Measurements from ENCODE around the gene RHOG. TPM values are rescaled to one million over a fixed set of nuclear protein-coding genes. Genes with fewer than 3 reads are reported as not detected.

Gene RHOG
- total and polyA plus RNA-seq, 9 of the 15 experiments (the other 6 are each of a cell fraction or from before 2014, with no cell fraction given): 22.6 to 162 (median 80.3) TPM

DNA sequence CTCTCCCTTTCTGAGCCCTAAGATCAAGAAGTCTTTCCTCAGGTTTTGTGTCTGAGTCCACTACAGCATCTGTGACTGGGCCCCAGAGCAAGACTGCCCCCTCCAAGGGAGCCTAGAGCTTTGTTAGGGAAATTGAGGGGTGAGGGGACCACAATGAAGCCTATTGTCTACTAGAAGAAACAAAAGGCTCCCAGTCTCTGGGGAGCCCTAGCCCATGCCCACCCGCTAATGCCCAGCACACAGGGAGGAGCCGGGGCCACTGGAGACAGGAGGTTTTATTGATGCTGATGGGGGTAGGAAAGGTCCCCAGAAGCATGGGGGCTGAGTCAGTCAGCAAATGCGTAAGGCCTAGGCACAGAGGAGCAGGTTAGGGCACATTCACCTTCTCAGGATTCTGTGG lies 14.0 kb downstream of the RHOG start:
- 96% methylated on average over 3 of the region's 3 CpGs for WGBS (ENCODE audit: insufficient coverage, low coverage, missing lambda C conversion rate)

DNA sequence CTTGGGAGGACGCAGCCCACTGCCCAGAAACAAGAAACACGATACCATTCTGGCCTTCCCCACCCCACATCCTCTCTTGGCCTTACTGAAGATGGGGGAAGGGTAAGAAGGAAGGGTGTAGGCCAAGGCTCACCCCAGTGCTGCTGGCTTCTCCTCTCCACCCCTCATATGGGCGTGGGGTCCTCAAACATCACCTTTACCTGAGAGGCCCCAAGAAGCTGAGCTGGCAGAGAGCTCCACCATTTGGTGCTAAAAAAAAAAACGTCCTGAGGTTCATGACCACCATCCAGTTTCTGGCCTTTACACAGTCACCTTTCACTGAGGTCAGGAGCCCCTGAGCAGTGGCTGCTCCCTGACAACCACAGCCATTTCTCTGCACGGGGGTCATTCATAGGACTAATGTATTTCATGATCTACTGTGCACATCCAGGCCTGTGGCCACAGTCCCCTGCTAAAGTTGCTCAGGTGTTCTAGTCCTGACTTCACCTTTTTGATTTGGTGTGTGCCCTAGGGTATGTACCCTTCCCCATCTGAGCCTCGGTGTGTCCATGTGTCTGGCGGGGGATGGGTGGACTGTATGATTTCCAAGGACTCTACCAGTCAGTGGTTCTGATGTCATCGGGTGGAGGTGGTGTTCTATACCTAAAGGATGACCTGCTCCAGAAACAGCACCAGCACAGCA lies 15.1 kb downstream of the RHOG start:
- peak; percentile 51 for ATAC-seq
- POLR2A ChIA-PET: interaction anchor here (0.5 to 2.8 kb wide), 12 partner anchors 8 to 248 kb away, joined by 3 to 18 read pairs (median 4); partner anchors contain the start of genes PGAP2, RHOG and STIM1
- no peaks in the 10 kb centered on the region for H4K20me1 ChIP-seq (replicated peaks; ENCODE audit: control insufficient read depth, insufficient read depth, low read length)
- peak; percentile 71 for FAIRE-seq
- peaks cover 5% of the 10 kb centered on the region for H3K9me1 ChIP-seq (ENCODE audit: control insufficient read depth, insufficient read depth, low read length)
- H3K27ac ChIP-seq (ENCODE audit: extremely low read depth, low read depth, low read length): peak overlapping the region; percentile 60
- 0 out of 2 replicates have a peak overlapping the region, but pooled peaks have one; percentile 78 for H2AFZ ChIP-seq (ENCODE audit: low read depth, low read length)
- no peaks in the 10 kb centered on the region for H3K9me3 ChIP-seq (replicated peaks; ENCODE audit: control insufficient read depth, insufficient read depth, low read depth, low read length)
- TSS peak; percentile 49 for BruUV-seq (replicated peaks)
- H3K4me2 ChIP-seq (ENCODE audit: insufficient read depth, low read length): peak overlapping the region; percentile 52
- in situ Hi-C loops (cut with MboI): no loop called here
- intact Hi-C loops (cut with micrococcal nuclease): no loop called here
- no peaks in the 10 kb centered on the region for H3K27me3 ChIP-seq (ENCODE audit: control insufficient read depth in 2 of 2, insufficient read depth in 2 of 2, low read length in 2 of 2)
- peak in 2 of 4 experiments; percentile 22 to 60 for DNase-seq (ENCODE audit: extremely low read depth in 1 of 4, low spot score in 3 of 4)
- H3K4me1 ChIP-seq (replicated peaks in 1 of 2; ENCODE audit: control insufficient read depth in 2 of 2, insufficient read depth in 2 of 2, low read length in 2 of 2): peaks cover 25 to 30% of the 10 kb centered on the region in 2 experiments
- H3K36me3 ChIP-seq (ENCODE audit: control insufficient read depth, insufficient read depth, low read length): peaks cover 75% of the 10 kb centered on the region
- no peak overlapping the region for H3K4me3 ChIP-seq
- 27% methylated on average over 8 of the region's 8 CpGs for WGBS (ENCODE audit: insufficient coverage, low coverage, missing lambda C conversion rate)
- peak overlapping the region in 1 of 2 experiments; percentile 21; a peak in 2 of 4 replicates for H3K9ac ChIP-seq (ENCODE audit: insufficient read depth in 1 of 2, low read depth in 2 of 2, low read length in 2 of 2)
- H3K79me2 ChIP-seq (ENCODE audit: control insufficient read depth, insufficient read depth, low read length): peaks cover 50% of the 10 kb centered on the region
- CTCF ChIA-PET (ENCODE audit: low intra/inter-chr PET ratio): interaction anchor here (0.6 to 1.8 kb wide), 3 partner anchors 15 to 247 kb away, joined by 3 to 11 read pairs (median 5); partner anchors contain the start of gene RHOG
- TF ChIP-seq GABPB2 (CRISPR knock-in tag; conservative IDR thresholded peaks at IDR 0.05): no peak
- TF ChIP-seq TEAD4 (IDR thresholded peaks at IDR 0.05; ENCODE audit: low read length): peak; percentile 39; the same call in 1 of the 2 replicates
- TF ChIP-seq TEAD4 (CRISPR knock-in tag; IDR thresholded peaks at IDR 0.05; ENCODE audit: borderline replicate concordance): no peak
- TF ChIP-seq OTX1 (CRISPR knock-in tag; IDR thresholded peaks at IDR 0.05): 0 out of 2 replicates have a peak, but pooled peaks have one; percentile 22
- TF ChIP-seq, protein P1, sequence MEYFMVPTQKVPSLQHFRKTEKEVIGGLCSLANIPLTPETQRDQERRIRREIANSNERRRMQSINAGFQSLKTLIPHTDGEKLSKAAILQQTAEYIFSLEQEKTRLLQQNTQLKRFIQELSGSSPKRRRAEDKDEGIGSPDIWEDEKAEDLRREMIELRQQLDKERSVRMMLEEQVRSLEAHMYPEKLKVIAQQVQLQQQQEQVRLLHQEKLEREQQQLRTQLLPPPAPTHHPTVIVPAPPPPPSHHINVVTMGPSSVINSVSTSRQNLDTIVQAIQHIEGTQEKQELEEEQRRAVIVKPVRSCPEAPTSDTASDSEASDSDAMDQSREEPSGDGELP (CRISPR knock-in tag; IDR thresholded peaks at IDR 0.05; ENCODE audit: borderline replicate concordance): no peak
- TF ChIP-seq CC2D1A (IDR thresholded peaks at IDR 0.05): no peak
- TF ChIP-seq NR2C2 (CRISPR knock-in tag; IDR thresholded peaks at IDR 0.05): 0 out of 2 replicates have a peak, but pooled peaks have one; percentile 31
- TF ChIP-seq NR2C2 (tag; IDR thresholded peaks at IDR 0.05): peak; percentile 23; the same call in 1 of the 2 replicates
- TF ChIP-seq, protein P2, sequence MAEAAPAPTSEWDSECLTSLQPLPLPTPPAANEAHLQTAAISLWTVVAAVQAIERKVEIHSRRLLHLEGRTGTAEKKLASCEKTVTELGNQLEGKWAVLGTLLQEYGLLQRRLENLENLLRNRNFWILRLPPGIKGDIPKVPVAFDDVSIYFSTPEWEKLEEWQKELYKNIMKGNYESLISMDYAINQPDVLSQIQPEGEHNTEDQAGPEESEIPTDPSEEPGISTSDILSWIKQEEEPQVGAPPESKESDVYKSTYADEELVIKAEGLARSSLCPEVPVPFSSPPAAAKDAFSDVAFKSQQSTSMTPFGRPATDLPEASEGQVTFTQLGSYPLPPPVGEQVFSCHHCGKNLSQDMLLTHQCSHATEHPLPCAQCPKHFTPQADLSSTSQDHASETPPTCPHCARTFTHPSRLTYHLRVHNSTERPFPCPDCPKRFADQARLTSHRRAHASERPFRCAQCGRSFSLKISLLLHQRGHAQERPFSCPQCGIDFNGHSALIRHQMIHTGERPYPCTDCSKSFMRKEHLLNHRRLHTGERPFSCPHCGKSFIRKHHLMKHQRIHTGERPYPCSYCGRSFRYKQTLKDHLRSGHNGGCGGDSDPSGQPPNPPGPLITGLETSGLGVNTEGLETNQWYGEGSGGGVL (CRISPR knock-in tag; IDR thresholded peaks at IDR 0.05): no peak
- no peak for TF ChIP-seq CREBBP (IDR thresholded peaks at IDR 0.05; ENCODE audit: low read depth, low read length)

More for the DNA sequence above, 14.0 kb downstream of the RHOG start:
- Histone ChIP-seq H3K27me3 (ENCODE audit: control insufficient read depth in 2 of 2, insufficient read depth in 2 of 2, low read length in 2 of 2) (no peaks in the 10 kb centered on the region), H3K36me3 (ENCODE audit: control insufficient read depth, insufficient read depth, low read length) (peaks cover 80% of the 10 kb centered on the region), H3K9me3 (replicated peaks; ENCODE audit: control insufficient read depth, insufficient read depth, low read depth, low read length) (no peaks in the 10 kb centered on the region), H3K27ac (ENCODE audit: extremely low read depth, low read depth, low read length) (peak overlapping the region; percentile 60; the same call in 2 of the 3 replicates), H4K20me1 (replicated peaks; ENCODE audit: control insufficient read depth, insufficient read depth, low read length) (no peaks in the 10 kb centered on the region), H3K4me3 (no peak overlapping the region), H3K79me2 (ENCODE audit: control insufficient read depth, insufficient read depth, low read length) (peaks cover 61% of the 10 kb centered on the region), H3K4me1 (replicated peaks in 1 of 2; ENCODE audit: control insufficient read depth in 2 of 2, insufficient read depth in 2 of 2, low read length in 2 of 2) (peaks cover 34 to 37% of the 10 kb centered on the region in 2 experiments), H3K9ac (ENCODE audit: insufficient read depth in 1 of 2, low read depth in 2 of 2, low read length in 2 of 2) (peak overlapping the region in 1 of 2 experiments; percentile 47; a peak in 1 of 4 replicates), H3K9me1 (ENCODE audit: control insufficient read depth, insufficient read depth, low read length) (peaks cover 5% of the 10 kb centered on the region), H3K4me2 (ENCODE audit: insufficient read depth, low read length) (no peak overlapping the region), H2AFZ (ENCODE audit: low read depth, low read length) (no peak overlapping the region)
- no TSS peak for BruUV-seq (replicated peaks)
- ChIA-PET POLR2A (interaction anchor here (0.7 to 2.8 kb wide), 7 partner anchors 10 to 1641 kb away, joined by 3 to 18 read pairs (median 3); partner anchors contain the start of genes RHOG and STIM1), CTCF (ENCODE audit: low intra/inter-chr PET ratio) (interaction anchor here (0.7 kb wide), 1 partner anchor 218 kb away, joined by 3 read pairs; no protein-coding TSS in a partner anchor)
- DNase-seq (ENCODE audit: extremely low read depth in 1 of 4, low spot score in 3 of 4): peak in 1 of 4 experiments; percentile 15
- intact Hi-C loops (cut with micrococcal nuclease): no loop called here
- FAIRE-seq: no peak
- in situ Hi-C loops (cut with MboI): no loop called here
- no peak for ATAC-seq
- TF ChIP-seq FOXK1 (CRISPR knock-in tag; IDR thresholded peaks at IDR 0.05; ENCODE audit: borderline replicate concordance): 0 out of 2 replicates have a peak, but pooled peaks have one; percentile 18
- TF ChIP-seq MECOM (CRISPR knock-in tag; IDR thresholded peaks at IDR 0.05): 0 out of 2 replicates have a peak, but pooled peaks have one; percentile 6
- TF ChIP-seq HNRNPUL1 (IDR thresholded peaks at IDR 0.05; ENCODE audit: low read length): no peak

Data from K562 (cell line).